SK-N-MC (cell line): ENCODE measurements around the gene DOK3.

ENCODE experiments used
- EZH2 ChIP-seq: fragments of 200-600 bp; sonication (generic); IDR thresholded peaks from one replicate; pipeline ENCODE4 v1.6.1; 2017; ENCODE audit warnings: antibody characterized with exemption
- FOXP2 ChIP-seq: optimal IDR thresholded peaks from 2 replicates; pipeline ENCODE3; 2011; ENCODE audit warnings: mild to moderate bottlenecking, moderate library complexity; ENCODE audit not compliant: insufficient read depth; ENCODE audit errors: extremely low read length, control extremely low read depth

GRCh38 chr5:177550122-177550521 lies 40.5 kb upstream of the DOK3 start:
- TF ChIP-seq EZH2 (no peak), FOXP2 (no peak)
